Testis (tissue), 3 donors: ENCODE data around the gene CETP. TPM values are rescaled to one million over a fixed set of nuclear protein-coding genes. Genes with fewer than 3 reads are reported as not detected.

ENCODE experiments used
- DNase-seq: peaks from one replicate; pipeline ENCODE4 v3.0.0-alpha.2; 2019
- H3K27ac ChIP-seq, 2 donors: fragments of 200-600 bp; sonication (generic); one replicate each; pipeline ENCODE4 v1.5.1; 2019
- H3K27me3 ChIP-seq: fragments of 200-600 bp; sonication (generic); one replicate; pipeline ENCODE4 v1.5.1; 2019
- H3K36me3 ChIP-seq: fragments of 200-600 bp; sonication (generic); one replicate; pipeline ENCODE4 v1.5.1; 2017; ENCODE audit warnings: low read depth; ENCODE audit errors: missing control alignments
- H3K4me1 ChIP-seq: fragments of 200-600 bp; sonication (generic); one replicate; pipeline ENCODE4 v1.5.1; 2019
- H3K4me3 ChIP-seq, 2 donors: fragments of 200-600 bp; sonication (generic); one replicate each; pipeline ENCODE4 v1.5.1; 2017 to 2019
- H3K9me3 ChIP-seq: fragments of 200-600 bp; sonication (generic); one replicate; pipeline ENCODE4 v1.5.1; 2017
- CTCF ChIP-seq, 3 experiments: fragments of 450-650 bp in 2 of 3; fragments of 200-600 bp in 1 of 3; sonication (generic) in 1 of 3; IDR thresholded peaks; one replicate each; pipeline ENCODE4 v1.5.1; 2016 to 2019; ENCODE audit warnings: antibody characterized with exemption in 3 of 3, mild to moderate bottlenecking in 2 of 3, moderate library complexity in 1 of 3
- POLR2A ChIP-seq: fragments of 450-650 bp; IDR thresholded peaks from one replicate; pipeline ENCODE4 v1.6.1; 2017; ENCODE audit warnings: antibody characterized with exemption, mild to moderate bottlenecking, moderate library complexity
- WGBS, 2 donors: methylation state at CpG; one replicate each; pipeline ENCODE4 v1.1.5; 2018; 5-methylcytosine and 5-hydroxymethylcytosine counted together
- intact Hi-C: fragments of 100-400 bp; cut with DNase I; formaldehyde crosslinking; loops from one replicate; pipeline ENCODE4 v1.15.1; 2023; ENCODE audit warnings: low total_unique reads
- polyA plus RNA-seq: library from polyadenylated mRNA; stranded (reverse); fragments of 350-450 nt; fragmentation: Illumina TruSeq; extraction: RNeasy Lipid Tissue Mini Kit (QIAGEN cat#74804); gene quantifications from one replicate; pipeline ENCODE4 v1.2.3, GENCODE V29; 2014; ENCODE audit warnings: low read depth, low replicate concordance; ENCODE audit not compliant: insufficient read depth
- total RNA-seq, 2 donors: library from RNA; depleted of rRNA; stranded (reverse); fragments of >200 nt; gene quantifications; one replicate each; pipeline ENCODE4 v1.2.3, GENCODE V29; 2016

Gene CETP
- total and polyA plus RNA-seq, 3 donors from 2014 or later: 0.24 to 0.69 (median 0.50) TPM

- no peak for DNase-seq
- TF ChIP-seq POLR2A (no peak), CTCF (IDR thresholded peaks at IDR 0.05) (no peak)
- no peaks in the 10 kb centered on the region for H3K27me3 ChIP-seq
- intact Hi-C loops: no loop called here
- WGBS, 2 donors: 92 to 95% methylated on average over 9 of the region's 9 CpGs
- H3K36me3 ChIP-seq: no peaks in the 10 kb centered on the region
- no peaks in the 10 kb centered on the region for H3K9me3 ChIP-seq
- H3K27ac ChIP-seq: no peak overlapping the region
- no peaks in the 10 kb centered on the region for H3K4me1 ChIP-seq
- H3K4me3 ChIP-seq: no peak overlapping the region
These were observed 38.2 kb upstream of the CETP start for GRCh38 chr16:56923481-56924091.

GRCh38 chr16:56927471-56927870, 34.3 kb upstream of the CETP start:
- intact Hi-C loops: no loop called here
- H3K9me3 ChIP-seq: no peaks in the 10 kb centered on the region
- no peak overlapping the region for H3K4me3 ChIP-seq
- DNase-seq: no peak
- H3K27ac ChIP-seq: no peak overlapping the region
- no peaks in the 10 kb centered on the region for H3K27me3 ChIP-seq
- WGBS, 2 donors: 60 to 62% methylated on average over 2 of the region's 2 CpGs
- H3K36me3 ChIP-seq: no peaks in the 10 kb centered on the region
- H3K4me1 ChIP-seq: peaks cover 7% of the 10 kb centered on the region
- TF ChIP-seq CTCF (IDR thresholded peaks at IDR 0.05) (no peak), POLR2A (no peak)

GRCh38 chr16:56929639-56930038, 32.1 kb upstream of the CETP start:
- no peak for DNase-seq
- Histone ChIP-seq H3K36me3 (no peaks in the 10 kb centered on the region), H3K9me3 (no peaks in the 10 kb centered on the region), H3K4me3 (no peak overlapping the region), H3K4me1 (peaks cover 7% of the 10 kb centered on the region), H3K27me3 (no peaks in the 10 kb centered on the region), H3K27ac (no peak overlapping the region)
- 93 to 97% methylated on average over 4 of the region's 4 CpGs for WGBS, 2 donors
- TF ChIP-seq POLR2A (no peak), CTCF (IDR thresholded peaks at IDR 0.05) (no peak)
- intact Hi-C loops: no loop called here

- Histone ChIP-seq H3K4me3 (no peak overlapping the region), H3K36me3 (no peaks in the 10 kb centered on the region), H3K4me1 (peaks cover 14% of the 10 kb centered on the region), H3K27me3 (no peaks in the 10 kb centered on the region), H3K9me3 (no peaks in the 10 kb centered on the region), H3K27ac (peak overlapping the region in 1 of 2 donors; percentile 98)
- TF ChIP-seq CTCF (IDR thresholded peaks at IDR 0.05) (no peak), POLR2A (no peak)
- DNase-seq: no peak
- WGBS, 2 donors: 63 to 77% methylated on average over 15 of the region's 15 CpGs
- intact Hi-C loops: no loop called here
These were observed 31.1 kb upstream of the CETP start for GRCh38 chr16:56930486-56931270.
